Activated CD8-positive, alpha-beta T cell treated with anti-CD3 and anti-CD28 coated beads for 36 hours (primary cell): ENCODE measurements around the gene PARP2. TPM values are rescaled to one million over a fixed set of nuclear protein-coding genes. Genes with fewer than 3 reads are reported as not detected.

Source experiments
- ATAC-seq: fragments of 200-7000 bp; cut with Tn5 transposase; one replicate; pipeline ENCODE4 v1.10.0; 2021; ENCODE audit warnings: mild to moderate bottlenecking, moderate library complexity
- CTCF ChIA-PET: fragments of 350-600 bp; sonication (Branson Sonifier 250); formaldehyde crosslinking; loops from one replicate; lab custom pipeline; 2021; ENCODE audit warnings: antibody characterized with exemption; lab: Charles Lee
- POLR2A ChIA-PET: fragments of 350-600 bp; sonication (Branson Sonifier 250); formaldehyde crosslinking; loops from one replicate; lab custom pipeline; 2021; ENCODE audit warnings: antibody characterized with exemption; lab: Charles Lee
- DNase-seq: peaks from one replicate; pipeline ENCODE4 v3.0.0-alpha.2; 2020
- H3K27ac Mint-ChIP-seq: one replicate; pipeline ENCODE4 v1.8.0; 2021; ENCODE audit warnings: mild to moderate bottlenecking, mixed read lengths
- H3K27me3 Mint-ChIP-seq: one replicate; pipeline ENCODE4 v1.8.0; 2021; ENCODE audit warnings: mixed read lengths
- H3K36me3 Mint-ChIP-seq: one replicate; pipeline ENCODE4 v1.8.0; 2021; ENCODE audit warnings: low read depth, mixed read lengths
- H3K4me1 Mint-ChIP-seq: one replicate; pipeline ENCODE4 v1.8.0; 2021; ENCODE audit warnings: low read depth, mixed read lengths
- H3K4me3 Mint-ChIP-seq: one replicate; pipeline ENCODE4 v1.8.0; 2021; ENCODE audit warnings: mild to moderate bottlenecking, moderate library complexity, mixed read lengths
- H3K9me3 Mint-ChIP-seq: one replicate; pipeline ENCODE4 v1.8.0; 2021; ENCODE audit warnings: mixed read lengths
- CTCF ChIP-seq: fragments of 200-600 bp; IDR thresholded peaks from one replicate; pipeline ENCODE4 v1.8.0; 2022; ENCODE audit warnings: antibody characterized with exemption, mild to moderate bottlenecking
- intact Hi-C: fragments of 100-400 bp; cut with micrococcal nuclease; formaldehyde crosslinking; loops from one replicate; pipeline ENCODE4 v1.10.0; 2022
- total RNA-seq, 2 experiments: library from RNA; stranded (reverse); gene quantifications; one replicate each; pipeline ENCODE4 v1.2.3, GENCODE V29; 2021

The PARP2 gene
- total RNA-seq, 2 experiments from 2014 or later, result 45.7 to 46.5 TPM

- no peaks in the 10 kb centered on the region for H3K4me1 Mint-ChIP-seq
- H3K4me3 Mint-ChIP-seq, result no peak overlapping the region
- ChIA-PET CTCF (interaction anchor here (1.5 to 1.8 kb wide), 2 partner anchors 16 to 64 kb away, joined by 4 read pairs; no protein-coding TSS in a partner anchor), POLR2A (interaction anchor here (0.8 kb wide), 1 partner anchor 10 kb away, joined by 3 read pairs; no protein-coding TSS in a partner anchor)
- no peak for TF ChIP-seq CTCF
- intact Hi-C loops, result no loop called here
- no peak overlapping the region for H3K27ac Mint-ChIP-seq
- ATAC-seq, result no peak
- no peaks in the 10 kb centered on the region for H3K9me3 Mint-ChIP-seq
- peaks cover 36% of the 10 kb centered on the region for H3K36me3 Mint-ChIP-seq
- H3K27me3 Mint-ChIP-seq, result no peaks in the 10 kb centered on the region
- no peak for DNase-seq
These were observed 48.1 kb downstream of the PARP2 start for GRCh38 chr14:20391505-20391904.

- CTCF ChIA-PET, result no interaction called here
- DNase-seq (no peak), ATAC-seq (no peak)
- no peak overlapping the region for H3K27ac Mint-ChIP-seq
- H3K4me1 Mint-ChIP-seq, result peaks cover 20% of the 10 kb centered on the region
- no peaks in the 10 kb centered on the region for H3K27me3 Mint-ChIP-seq
- POLR2A ChIA-PET, result no interaction called here
- H3K36me3 Mint-ChIP-seq, result peaks cover 31% of the 10 kb centered on the region
- H3K9me3 Mint-ChIP-seq, result no peaks in the 10 kb centered on the region
- TF ChIP-seq CTCF, result no peak
- intact Hi-C loops, result no loop called here
- no peak overlapping the region for H3K4me3 Mint-ChIP-seq
These were observed 54.1 kb downstream of the PARP2 start for GRCh38 chr14:20397511-20397910.

GRCh38 chr14:20400589-20400964 is 57.1 kb downstream of the PARP2 start:
- Mint-ChIP-seq H3K4me3 (peak overlapping the region; percentile 25), H3K36me3 (peaks cover 46% of the 10 kb centered on the region), H3K27me3 (no peaks in the 10 kb centered on the region), H3K27ac (peak overlapping the region; percentile 89), H3K4me1 (peaks cover 33% of the 10 kb centered on the region), H3K9me3 (no peaks in the 10 kb centered on the region)
- ATAC-seq (peak; percentile 41), DNase-seq (no peak)
- no peak for TF ChIP-seq CTCF
- ChIA-PET POLR2A (interaction anchor here (1.0 to 1.1 kb wide), 2 partner anchors 13 to 29 kb away, joined by 4 read pairs; partner anchors contain the start of gene TEP1), CTCF (interaction anchor here (3.9 kb wide), 1 partner anchor 14 kb away, joined by 33 read pairs; the partner anchor contains the start of gene TEP1)
- intact Hi-C loops, result no loop called here

GRCh38 chr14:20400965-20401593 is 57.6 kb downstream of the PARP2 start:
- H3K4me3 Mint-ChIP-seq, result peak overlapping the region; percentile 25
- CTCF ChIA-PET, result interaction anchor here (0.8 to 3.9 kb wide), 3 partner anchors 10 to 86 kb away, joined by 3 to 33 read pairs (median 4); partner anchors contain the start of gene TEP1
- intact Hi-C loops, result no loop called here
- H3K36me3 Mint-ChIP-seq, result peaks cover 44% of the 10 kb centered on the region
- H3K27ac Mint-ChIP-seq, result peak overlapping the region; percentile 89
- H3K9me3 Mint-ChIP-seq, result no peaks in the 10 kb centered on the region
- DNase-seq (peak; percentile 28), ATAC-seq (peak; percentile 95)
- POLR2A ChIA-PET, result interaction anchor here (0.9 to 1.6 kb wide), 5 partner anchors 9 to 73 kb away, joined by 3 to 5 read pairs (median 4); partner anchors contain the start of gene TEP1
- peaks cover 34% of the 10 kb centered on the region for H3K4me1 Mint-ChIP-seq
- no peaks in the 10 kb centered on the region for H3K27me3 Mint-ChIP-seq
- TF ChIP-seq CTCF, result no peak

GRCh38 chr14:20403521-20403920 is 60.1 kb downstream of the PARP2 start:
- DNase-seq, result no peak
- H3K4me3 Mint-ChIP-seq, result no peak overlapping the region
- no peaks in the 10 kb centered on the region for H3K9me3 Mint-ChIP-seq
- TF ChIP-seq CTCF, result no peak
- peaks cover 56% of the 10 kb centered on the region for H3K36me3 Mint-ChIP-seq
- intact Hi-C loops, result no loop called here
- H3K27me3 Mint-ChIP-seq, result no peaks in the 10 kb centered on the region
- POLR2A ChIA-PET, result no interaction called here
- peaks cover 39% of the 10 kb centered on the region for H3K4me1 Mint-ChIP-seq
- CTCF ChIA-PET, result interaction anchor here (1.8 to 3.5 kb wide), 2 partner anchors 11 to 76 kb away, joined by 6 to 27 read pairs; no protein-coding TSS in a partner anchor
- no peak overlapping the region for H3K27ac Mint-ChIP-seq
- no peak for ATAC-seq
